Astrocyte of the cerebellum (primary cell): ENCODE data around the gene SPTBN1.

ENCODE experiments used
- DNase-seq: peaks from one replicate; pipeline ENCODE4 v3.0.0-alpha.2; 2011; ENCODE audit warnings: low read depth
- H3K4me3 ChIP-seq: 2 replicates; pipeline ENCODE4 v1.5.1; 2011; ENCODE audit warnings: mild to moderate bottlenecking, low read depth, low read length, moderate library complexity
- in situ Hi-C: cut with HindIII; loops from 2 replicates; pipeline ENCODE4 v1.10.0; 2017; ENCODE audit warnings: low sequenced_read_pairs
- TF ChIP-seq, protein P1 (sequence below): IDR thresholded peaks from 2 replicates; pipeline ENCODE4 v1.5.1; 2012; ENCODE audit warnings: low read length, low read depth, moderate library complexity, mild to moderate bottlenecking; ENCODE audit errors: missing control alignments

SPTBN1 gene

DNA sequence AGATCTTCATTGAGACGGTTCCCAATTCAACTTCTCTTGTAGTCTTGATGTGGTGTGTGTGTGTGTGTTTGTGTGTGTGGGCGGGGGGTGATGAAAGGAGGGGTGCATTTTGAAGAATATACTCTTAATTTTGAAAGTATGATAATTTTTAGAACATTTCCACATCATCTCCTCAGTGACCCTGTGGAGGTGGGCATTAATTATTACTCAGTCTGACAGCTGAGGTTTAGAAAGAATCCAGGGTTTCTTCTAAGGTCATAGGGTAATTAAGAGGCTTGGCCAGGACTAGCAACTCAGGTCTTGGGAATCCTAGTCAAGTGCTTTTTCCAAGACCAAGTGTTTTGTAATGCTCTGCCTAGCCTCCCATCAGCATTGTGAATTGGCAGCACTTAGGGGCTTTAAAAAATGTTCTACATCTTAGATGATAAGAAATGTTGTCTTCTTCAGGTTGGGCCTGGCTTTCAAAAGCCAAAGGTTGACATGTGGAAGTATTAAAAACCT is 100.5 kb downstream of the SPTBN1 start:
- H3K4me3 ChIP-seq: no peak overlapping the region
- TF ChIP-seq, protein P1, sequence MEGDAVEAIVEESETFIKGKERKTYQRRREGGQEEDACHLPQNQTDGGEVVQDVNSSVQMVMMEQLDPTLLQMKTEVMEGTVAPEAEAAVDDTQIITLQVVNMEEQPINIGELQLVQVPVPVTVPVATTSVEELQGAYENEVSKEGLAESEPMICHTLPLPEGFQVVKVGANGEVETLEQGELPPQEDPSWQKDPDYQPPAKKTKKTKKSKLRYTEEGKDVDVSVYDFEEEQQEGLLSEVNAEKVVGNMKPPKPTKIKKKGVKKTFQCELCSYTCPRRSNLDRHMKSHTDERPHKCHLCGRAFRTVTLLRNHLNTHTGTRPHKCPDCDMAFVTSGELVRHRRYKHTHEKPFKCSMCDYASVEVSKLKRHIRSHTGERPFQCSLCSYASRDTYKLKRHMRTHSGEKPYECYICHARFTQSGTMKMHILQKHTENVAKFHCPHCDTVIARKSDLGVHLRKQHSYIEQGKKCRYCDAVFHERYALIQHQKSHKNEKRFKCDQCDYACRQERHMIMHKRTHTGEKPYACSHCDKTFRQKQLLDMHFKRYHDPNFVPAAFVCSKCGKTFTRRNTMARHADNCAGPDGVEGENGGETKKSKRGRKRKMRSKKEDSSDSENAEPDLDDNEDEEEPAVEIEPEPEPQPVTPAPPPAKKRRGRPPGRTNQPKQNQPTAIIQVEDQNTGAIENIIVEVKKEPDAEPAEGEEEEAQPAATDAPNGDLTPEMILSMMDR: no peak
- peak; percentile 88 for DNase-seq
- in situ Hi-C loops: no loop called here

DNA sequence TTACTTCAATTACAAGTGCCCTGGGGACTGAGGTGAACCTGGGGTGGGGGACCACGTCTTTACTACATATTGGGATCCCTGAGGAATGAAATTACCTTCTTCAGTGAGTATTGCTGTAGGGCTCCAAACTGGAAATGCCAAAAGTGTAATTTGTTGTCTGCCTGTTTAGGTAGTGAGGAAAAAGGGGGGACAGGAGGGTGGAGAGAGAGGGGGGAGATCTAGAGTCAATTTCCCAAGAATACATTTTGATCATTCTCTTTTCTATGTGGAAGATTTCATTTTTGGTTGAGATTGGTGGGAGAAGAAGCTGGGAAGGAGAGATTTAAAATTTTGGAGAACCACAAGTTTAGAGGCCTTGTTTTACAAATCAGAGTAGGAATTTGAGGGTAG is 101.1 kb downstream of the SPTBN1 start:
- no peak overlapping the region for H3K4me3 ChIP-seq
- no peak for DNase-seq
- in situ Hi-C loops: no loop called here
- TF ChIP-seq, protein P1: no peak

DNA sequence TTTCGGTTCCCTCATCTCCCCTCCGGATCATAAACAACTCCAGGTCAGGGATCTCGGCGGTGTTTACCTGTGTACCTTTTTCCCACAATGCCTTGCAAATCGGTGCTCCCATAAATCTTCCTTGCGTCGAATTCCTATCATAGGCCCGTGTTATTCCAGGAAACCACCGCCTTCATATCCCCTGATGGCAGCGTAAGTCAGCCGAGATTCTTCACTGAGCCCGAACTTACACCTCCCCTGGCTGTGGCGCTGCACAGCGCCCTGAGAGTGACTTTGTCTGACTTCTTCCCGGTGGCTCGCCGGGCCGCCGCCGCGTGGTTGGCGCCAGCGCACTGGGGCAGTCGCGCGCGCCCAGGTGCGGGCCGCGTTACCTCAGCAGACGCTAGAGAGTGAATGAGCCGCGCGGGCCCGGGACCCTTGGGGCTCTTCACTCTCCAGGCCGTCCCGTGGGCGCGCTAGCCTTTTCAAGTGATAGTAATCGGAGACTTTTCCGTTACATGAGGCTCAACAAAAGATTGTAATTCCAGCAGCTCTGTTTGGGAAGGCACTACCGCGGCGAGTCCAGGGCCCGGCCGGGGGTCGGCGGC is 101.6 kb downstream of the SPTBN1 start:
- in situ Hi-C loops: no loop called here
- DNase-seq: no peak
- TF ChIP-seq, protein P1: peak; percentile 7
- H3K4me3 ChIP-seq: peak overlapping the region; percentile 54

DNA sequence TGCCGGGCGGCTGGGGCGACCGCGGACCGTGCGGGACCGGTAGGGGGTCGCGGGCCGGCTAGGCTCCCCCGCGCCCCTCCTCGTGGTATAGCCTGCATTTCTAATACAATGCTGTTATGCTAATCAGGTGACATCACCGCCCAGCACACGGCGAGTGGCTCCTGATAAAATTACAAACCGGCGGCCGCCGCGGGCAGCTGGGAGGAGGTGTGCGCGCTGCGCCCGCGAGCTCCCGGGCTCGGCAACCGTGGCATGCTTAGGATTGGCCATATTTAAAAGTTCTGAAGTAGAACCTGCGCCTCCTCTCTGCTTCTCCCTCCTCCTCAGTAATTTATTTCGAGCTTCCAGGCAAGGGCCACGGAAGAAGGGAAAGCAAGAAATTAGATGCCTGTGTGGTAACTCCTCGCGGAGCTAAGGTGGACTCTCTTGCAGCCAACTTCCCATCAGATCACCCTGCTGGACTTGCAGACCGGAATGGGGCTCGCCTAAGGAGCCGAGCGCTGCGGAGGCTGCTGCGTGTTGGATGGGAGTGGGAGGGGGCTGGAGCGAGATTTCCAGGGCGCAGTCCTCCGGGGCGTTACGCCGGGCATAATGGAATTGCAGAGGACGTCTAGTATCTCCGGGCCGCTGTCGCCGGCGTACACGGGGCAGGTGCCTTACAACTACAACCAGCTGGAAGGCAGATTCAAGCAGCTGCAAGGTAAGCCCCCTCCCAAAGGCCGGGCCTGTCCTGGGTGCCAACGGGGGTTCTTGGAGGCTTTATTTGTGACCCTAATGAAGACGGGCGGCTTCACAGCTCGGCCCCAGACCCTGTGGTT is 102.3 kb downstream of the SPTBN1 start:
- DNase-seq: no peak
- in situ Hi-C loops: no loop called here
- H3K4me3 ChIP-seq: peak overlapping the region; percentile 54
- TF ChIP-seq, protein P1: no peak

DNA sequence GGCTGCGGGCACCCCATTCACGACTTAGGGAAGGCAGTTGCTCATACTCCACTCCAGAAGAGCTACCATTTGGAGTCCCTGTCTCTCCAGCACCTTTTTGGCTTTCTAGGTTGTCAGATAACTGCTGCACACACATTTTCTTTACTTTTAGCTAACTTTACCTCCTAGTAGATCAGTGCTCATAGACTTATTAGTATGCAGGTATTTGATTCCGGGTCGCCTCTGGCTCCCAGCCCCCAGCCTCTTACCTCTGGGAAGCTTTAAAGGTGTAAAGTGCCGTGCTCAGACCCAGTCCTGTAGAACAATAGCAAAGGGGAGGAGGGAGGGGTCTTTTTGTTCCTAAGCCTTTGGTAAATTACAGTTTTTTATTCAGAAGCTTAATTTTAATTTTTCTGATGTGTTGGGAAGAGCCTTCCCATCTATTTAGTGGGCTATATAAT is 102.9 kb downstream of the SPTBN1 start:
- no peak for DNase-seq
- H3K4me3 ChIP-seq: peak overlapping the region; percentile 54
- in situ Hi-C loops: no loop called here
- TF ChIP-seq, protein P1: no peak

DNA sequence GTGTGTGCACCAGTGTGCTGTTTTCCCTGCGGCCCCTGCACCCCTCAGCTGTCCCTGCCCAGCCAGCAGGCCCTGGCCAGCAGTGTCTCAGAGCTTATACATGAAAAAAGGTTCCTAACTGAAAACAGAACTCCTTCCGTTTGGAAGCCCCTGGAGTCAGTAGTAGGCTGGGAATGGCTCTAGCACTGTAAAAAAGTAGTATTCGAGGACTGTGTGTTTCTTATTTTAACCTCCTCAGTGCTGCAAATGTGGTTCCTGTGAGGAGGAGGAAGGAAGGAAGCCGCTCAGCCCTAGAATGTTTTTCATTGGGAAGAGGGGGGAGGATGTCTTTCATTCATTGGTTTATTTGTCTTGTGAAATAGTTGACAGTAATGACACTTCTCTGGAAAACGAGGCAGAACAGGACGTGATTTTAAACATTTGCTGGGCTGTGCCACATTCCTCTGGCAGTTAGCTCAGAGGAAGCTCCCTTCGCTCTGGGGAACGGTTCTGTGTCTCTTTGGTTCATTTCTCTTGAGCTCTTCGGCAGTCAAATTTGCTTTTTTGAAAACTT is 103.5 kb downstream of the SPTBN1 start:
- TF ChIP-seq, protein P1: no peak
- no peak for DNase-seq
- in situ Hi-C loops: loop anchor here (5.0 kb wide), 1 partner anchor 32 kb away; no protein-coding TSS in a partner anchor
- peak overlapping the region; percentile 54 for H3K4me3 ChIP-seq
